ENCODE results near the gene CD300LG.

Gene CD300LG

GRCh38 chr17:43846963-43847371, at the start of gene CD300LG:
Gene CD300LG, plus strand, starts transcription at chr17:43847176. Its CDS starts 41 bp downstream, at chr17:43847217.
- DNase-seq = peak; percentile 21

GRCh38 chr17:43798024-43798423, 49.0 kb upstream of the CD300LG start:
- DNase-seq = peak; percentile 60

GRCh38 chr17:43799047-43799446, 47.9 kb upstream of the CD300LG start:
- DNase-seq = no peak

- no peak for DNase-seq
Measured at GRCh38 chr17:43800736-43801135, 46.2 kb upstream of the CD300LG start.

- no peak for DNase-seq
Measured at GRCh38 chr17:43801844-43802243, 45.1 kb upstream of the CD300LG start.

- no peak for DNase-seq
Measured at GRCh38 chr17:43803758-43804157, 43.2 kb upstream of the CD300LG start.

GRCh38 chr17:43805117-43805516, 41.9 kb upstream of the CD300LG start:
- DNase-seq = no peak

GRCh38 chr17:43808076-43808475, 38.9 kb upstream of the CD300LG start:
- DNase-seq = no peak

GRCh38 chr17:43809121-43809520, 37.9 kb upstream of the CD300LG start:
- DNase-seq = no peak

GRCh38 chr17:43810226-43810715, 36.7 kb upstream of the CD300LG start:
- DNase-seq = no peak

- no peak for DNase-seq
Measured at GRCh38 chr17:43810823-43811222, 36.2 kb upstream of the CD300LG start.

GRCh38 chr17:43812396-43813265, 34.3 kb upstream of the CD300LG start:
- DNase-seq = no peak

GRCh38 chr17:43813386-43813785, 33.6 kb upstream of the CD300LG start:
- DNase-seq = no peak

- peak; percentile 32 for DNase-seq
Measured at GRCh38 chr17:43814026-43814425, 33.0 kb upstream of the CD300LG start.

GRCh38 chr17:43814714-43815113, 32.3 kb upstream of the CD300LG start:
- no peak for DNase-seq

GRCh38 chr17:43816336-43817320, 30.3 kb upstream of the CD300LG start:
- DNase-seq = no peak

- DNase-seq = no peak
Measured at GRCh38 chr17:43817826-43818225, 29.1 kb upstream of the CD300LG start.

GRCh38 chr17:43818966-43819365, 28.0 kb upstream of the CD300LG start:
- no peak for DNase-seq

- peak; percentile 34 for DNase-seq
Measured at GRCh38 chr17:43820759-43821158, 26.2 kb upstream of the CD300LG start.

- no peak for DNase-seq
Measured at GRCh38 chr17:43822570-43823190, 24.3 kb upstream of the CD300LG start.

GRCh38 chr17:43823350-43824084, 23.5 kb upstream of the CD300LG start:
- DNase-seq = no peak

GRCh38 chr17:43825567-43825966, 21.4 kb upstream of the CD300LG start:
- DNase-seq = no peak

All from DMS53 (cell line).